ENCODE data around the gene FRMPD4. TPM values are rescaled to one million over a fixed set of nuclear protein-coding genes. Genes with fewer than 3 reads are reported as not detected.

The FRMPD4 gene
- total RNA-seq, 1 experiment from 2014 or later, result 0.24 TPM

DNA sequence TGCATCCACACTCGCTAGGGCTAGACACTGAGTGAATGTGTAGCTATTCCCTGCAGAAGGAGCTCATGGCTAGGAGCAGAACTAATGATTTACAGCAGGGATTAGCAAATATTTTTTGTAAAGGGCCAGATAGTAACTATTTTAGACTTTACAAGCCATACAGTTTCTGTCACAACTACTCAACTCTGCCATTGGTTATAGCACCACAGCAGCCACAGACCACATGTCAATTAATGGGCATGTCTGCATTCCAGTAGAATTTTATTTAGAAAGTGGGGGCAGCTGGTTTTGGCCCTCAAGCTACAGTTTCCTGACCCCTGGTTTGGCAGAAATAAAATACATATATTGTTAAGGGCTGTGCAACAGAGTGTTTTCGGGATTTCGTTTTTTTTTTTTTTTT is 192.6 kb downstream of the FRMPD4 start:
- no peaks in the 10 kb centered on the region for H3K27me3 ChIP-seq (ENCODE audit: insufficient read depth, low read length)
- H3K4me1 ChIP-seq (ENCODE audit: insufficient read depth, low read length), result no peaks in the 10 kb centered on the region; the same call in 1 of the 2 replicates
- no peak overlapping the region for H3K56ac ChIP-seq (ENCODE audit: insufficient read length, low read depth, low read length)
- H3K9me3 ChIP-seq (ENCODE audit: control insufficient read depth, low read depth, low read length), result no peaks in the 10 kb centered on the region
- H2BK20ac ChIP-seq (ENCODE audit: low read depth, low read length, poor library complexity, severe bottlenecking), result no peak overlapping the region
- no peak overlapping the region for H2AK5ac ChIP-seq (ENCODE audit: insufficient read length, low read length)
- no peak overlapping the region for H4K5ac ChIP-seq (ENCODE audit: insufficient read length, low read depth, low read length)
- H3K14ac ChIP-seq (ENCODE audit: insufficient read depth, low read length), result no peak overlapping the region
- no peak overlapping the region for H3K9ac ChIP-seq (ENCODE audit: extremely low read depth, insufficient read length, low read length)
- H3K4me2 ChIP-seq (ENCODE audit: insufficient read depth, insufficient read length, low read length), result no peak overlapping the region
- no peak overlapping the region for H3K27ac Mint-ChIP-seq
- no peaks in the 10 kb centered on the region for H3K79me1 ChIP-seq (ENCODE audit: insufficient read depth, low read depth, low read length, poor library complexity, severe bottlenecking)
- H3K18ac ChIP-seq (ENCODE audit: insufficient read length, low read depth, low read length), result no peak overlapping the region
- no peak overlapping the region for H2BK5ac ChIP-seq (ENCODE audit: insufficient read length, low read length)
- H3K4me3 Mint-ChIP-seq, result no peak overlapping the region
- no peaks in the 10 kb centered on the region for H3K23me2 ChIP-seq (ENCODE audit: insufficient read length, low read depth, low read length, poor library complexity, severe bottlenecking)
- H3K27ac ChIP-seq (ENCODE audit: insufficient read length, low read depth, low read length), result no peak overlapping the region
- no peak overlapping the region for H3K23ac ChIP-seq (ENCODE audit: insufficient read length, low read depth, low read length)
- no CpG with 5 or more reads among the region's 3 CpGs for WGBS (ENCODE audit: extremely low coverage, insufficient read length, low lambda C conversion rate)
- no peak overlapping the region for H3T11ph ChIP-seq (ENCODE audit: low read length)
- H2AFZ ChIP-seq (ENCODE audit: low read length), result no peak overlapping the region
- no peak overlapping the region for H2BK12ac ChIP-seq (ENCODE audit: insufficient read length, low read depth, low read length)
- no peak overlapping the region for H2BK120ac ChIP-seq (ENCODE audit: low read depth, low read length, poor library complexity, severe bottlenecking)
- peaks cover 3 to 5% of the 10 kb centered on the region in 2 experiments; a peak in 3 of 4 replicates for H3K4me1 Mint-ChIP-seq
- no peak overlapping the region for H3K4ac ChIP-seq (ENCODE audit: low read depth, low read length)
- TF ChIP-seq CTCF (conservative IDR thresholded peaks at IDR 0.05), result no peak
- no peak overlapping the region for H2BK15ac ChIP-seq (ENCODE audit: low read depth, low read length)
- H4K20me1 ChIP-seq (ENCODE audit: control insufficient read depth, insufficient read depth, insufficient read length), result no peaks in the 10 kb centered on the region
- H3K79me2 ChIP-seq (ENCODE audit: insufficient read depth, low read length), result no peaks in the 10 kb centered on the region
- no peaks in the 10 kb centered on the region for H3K36me3 Mint-ChIP-seq (ENCODE audit: insufficient read depth in 1 of 3, low read depth in 3 of 3)
- peaks cover 45 to 54% of the 10 kb centered on the region in 2 experiments for H3K9me3 Mint-ChIP-seq
- no peak for DNase-seq
- H4K8ac ChIP-seq (replicated peaks; ENCODE audit: insufficient read length, low read depth, low read length), result no peak overlapping the region
- no peak overlapping the region for H4K91ac ChIP-seq (ENCODE audit: insufficient read length, low read depth, low read length)
- no peaks in the 10 kb centered on the region for H3K27me3 Mint-ChIP-seq (ENCODE audit: low read depth)

Data from H9 (cell line).